Uterus (tissue), 4 donors: ENCODE measurements around the gene EIF4E2. TPM values are rescaled to one million over a fixed set of nuclear protein-coding genes. Genes with fewer than 3 reads are reported as not detected.

Source experiments
- DNase-seq, 2 donors: peaks; one replicate each; pipeline ENCODE4 v3.0.0-alpha.2; 2019 to 2020
- H3K27ac ChIP-seq, 2 donors: fragments of 200-600 bp; sonication (generic); 1 replicate in 1 of 2; 2 replicates in 1 of 2; pipeline ENCODE4 v1.5.1; 2016 to 2018
- H3K27me3 ChIP-seq, 2 donors: fragments of 200-600 bp; sonication (generic); one replicate each; pipeline ENCODE4 v1.5.1; 2018 to 2019; ENCODE audit warnings: control low read depth in 1 of 2
- H3K36me3 ChIP-seq, 2 donors: fragments of 200-600 bp; sonication (generic); one replicate each; pipeline ENCODE4 v1.5.1; 2019; ENCODE audit warnings: control low read depth in 1 of 2
- H3K4me1 ChIP-seq, 2 donors: fragments of 200-600 bp; sonication (generic); one replicate each; pipeline ENCODE4 v1.5.1; 2018 to 2019; ENCODE audit warnings: control low read depth in 1 of 2
- H3K4me3 ChIP-seq, 2 donors: fragments of 200-600 bp; sonication (generic); 1 replicate in 1 of 2; 2 replicates in 1 of 2; pipeline ENCODE4 v1.5.1; 2018 to 2019; ENCODE audit warnings: mild to moderate bottlenecking in 1 of 2
- H3K9me3 ChIP-seq, 2 donors: fragments of 200-600 bp; sonication (generic); one replicate each; pipeline ENCODE4 v1.5.1; 2019; ENCODE audit warnings: control low read depth in 1 of 2
- CTCF ChIP-seq, 4 experiments: fragments of 200-600 bp in 2 of 4; fragments of 450-650 bp in 2 of 4; sonication (generic) in 2 of 4; IDR thresholded peaks; one replicate each; pipeline ENCODE4 v1.5.1; 2016 to 2019; ENCODE audit warnings: antibody characterized with exemption in 4 of 4, mild to moderate bottlenecking in 2 of 4, moderate library complexity in 1 of 4
- POLR2A ChIP-seq, 2 donors: fragments of 450-650 bp; IDR thresholded peaks; one replicate each; pipeline ENCODE4 v1.6.1; 2016; ENCODE audit warnings: antibody characterized with exemption in 2 of 2, mild to moderate bottlenecking in 1 of 2, moderate library complexity in 1 of 2
- intact Hi-C: fragments of 100-400 bp; cut with DNase I; formaldehyde crosslinking; loops from one replicate; pipeline ENCODE4 v1.15.1; 2023; ENCODE audit warnings: low total_unique reads
- total RNA-seq, 4 donors: library from RNA; depleted of rRNA in 3 of 4; stranded (reverse); fragments of >200 nt in 3 of 4; gene quantifications; one replicate each; pipeline versions ENCODE4 v1.1.0 to v1.2.4, GENCODE V29; 2014 to 2023
- donor health status: DM: yes; HTN: yes; CAD: no.

Gene EIF4E2
- total RNA-seq, 4 donors from 2014 or later: 24.3 to 195 (median 56.6) TPM

- no peaks in the 10 kb centered on the region for H3K4me1 ChIP-seq
- H3K4me3 ChIP-seq: no peak overlapping the region
- DNase-seq: no peak
- TF ChIP-seq POLR2A (IDR thresholded peaks at IDR 0.05): no peak
- TF ChIP-seq CTCF (IDR thresholded peaks at IDR 0.05): no peak
- intact Hi-C loops: loop anchor here (10.0 kb wide), 1 partner anchor 51 kb away; no protein-coding TSS in a partner anchor
- H3K27me3 ChIP-seq: no peaks in the 10 kb centered on the region
- H3K36me3 ChIP-seq: no peaks in the 10 kb centered on the region
- H3K9me3 ChIP-seq: no peaks in the 10 kb centered on the region
- no peak overlapping the region for H3K27ac ChIP-seq
Measured at GRCh38 chr2:232613538-232614134, 63.1 kb downstream of the EIF4E2 start.

GRCh38 chr2:232615339-232615738 lies 64.8 kb downstream of the EIF4E2 start:
- no peaks in the 10 kb centered on the region for H3K9me3 ChIP-seq
- TF ChIP-seq CTCF (IDR thresholded peaks at IDR 0.05) (no peak), POLR2A (IDR thresholded peaks at IDR 0.05) (no peak)
- H3K27ac ChIP-seq: no peak overlapping the region
- intact Hi-C loops: loop anchor here (10.0 kb wide), 1 partner anchor 49 kb away; no protein-coding TSS in a partner anchor
- H3K4me1 ChIP-seq: no peaks in the 10 kb centered on the region
- H3K27me3 ChIP-seq: no peaks in the 10 kb centered on the region
- no peaks in the 10 kb centered on the region for H3K36me3 ChIP-seq
- no peak for DNase-seq
- no peak overlapping the region for H3K4me3 ChIP-seq

Other genes starting within 250 kb of the EIF4E2 start
- gene ALPP, start 171.9 kb upstream of the EIF4E2 start, total RNA-seq: under 1 TPM in 1 of 4 donors, not detected in 3; 0.62 TPM
- gene ALPG, start 143.8 kb upstream of the EIF4E2 start, total RNA-seq: not detected
- gene ALPI, start 94.5 kb upstream of the EIF4E2 start, total RNA-seq: not detected
- 10 to 100 TPM in 1 of 4 donors, 1 to 10 TPM in 1, not detected in 2; 1.9 to 10.8 TPM for gene ECEL1, start 62.9 kb upstream of the EIF4E2 start, total RNA-seq
- not detected for gene PRSS56, start 30.3 kb upstream of the EIF4E2 start, total RNA-seq
- not detected for gene CHRND, start 24.5 kb upstream of the EIF4E2 start, total RNA-seq
- gene CHRNG, start 11.0 kb upstream of the EIF4E2 start, total RNA-seq: not detected
- 1 to 10 TPM; 4.6 to 8.5 (median 5.0) TPM for gene TIGD1, start 132 bp upstream of the EIF4E2 start, total RNA-seq
- gene EFHD1, start 82.9 kb downstream of the EIF4E2 start, total RNA-seq: 100 to 1,000 TPM in 1 of 4 donors, 10 to 100 TPM in 2, 1 to 10 TPM in 1; 8.5 to 102 (median 38.1) TPM
- 100 to 1,000 TPM in 2 of 4 donors, 10 to 100 TPM in 2; 16.5 to 125 (median 97.3) TPM for gene GIGYF2, start 146.6 kb downstream of the EIF4E2 start, total RNA-seq
- gene KCNJ13, start 225.9 kb downstream of the EIF4E2 start, total RNA-seq: not detected